Duodenal mucosa (tissue), 2 donors: ENCODE measurements around the gene PNRC1.

Experiments
- H3K27ac ChIP-seq: one replicate; pipeline ENCODE4 v1.7.0; 2013; ENCODE audit warnings: low read depth, low read length
- H3K27me3 ChIP-seq, 2 donors: one replicate each; pipeline ENCODE4 v1.7.0; 2013; ENCODE audit warnings: low read length in 2 of 2, control low read depth in 1 of 2; ENCODE audit not compliant: insufficient read depth in 2 of 2, control insufficient read depth in 1 of 2
- H3K36me3 ChIP-seq, 2 donors: one replicate each; pipeline ENCODE4 v1.7.0; 2013; ENCODE audit warnings: low read length in 2 of 2, control low read depth in 1 of 2; ENCODE audit not compliant: insufficient read depth in 2 of 2, control insufficient read depth in 1 of 2
- H3K4me1 ChIP-seq, 2 donors: one replicate each; pipeline ENCODE4 v1.7.0; 2013; ENCODE audit warnings: low read length in 2 of 2, control low read depth in 1 of 2; ENCODE audit not compliant: insufficient read depth in 2 of 2, control insufficient read depth in 1 of 2
- H3K4me3 ChIP-seq, 2 donors: one replicate each; pipeline ENCODE4 v1.7.0; 2013; ENCODE audit warnings: low read length in 2 of 2, low read depth in 1 of 2
- H3K9ac ChIP-seq, 2 donors: one replicate each; pipeline ENCODE4 v1.7.0; 2013; ENCODE audit warnings: low read length in 2 of 2, low read depth in 1 of 2
- H3K9me3 ChIP-seq, 2 donors: one replicate each; pipeline ENCODE4 v1.7.0; 2013; ENCODE audit warnings: low read length in 2 of 2, control low read depth in 1 of 2; ENCODE audit not compliant: control insufficient read depth in 1 of 2

Gene PNRC1

DNA sequence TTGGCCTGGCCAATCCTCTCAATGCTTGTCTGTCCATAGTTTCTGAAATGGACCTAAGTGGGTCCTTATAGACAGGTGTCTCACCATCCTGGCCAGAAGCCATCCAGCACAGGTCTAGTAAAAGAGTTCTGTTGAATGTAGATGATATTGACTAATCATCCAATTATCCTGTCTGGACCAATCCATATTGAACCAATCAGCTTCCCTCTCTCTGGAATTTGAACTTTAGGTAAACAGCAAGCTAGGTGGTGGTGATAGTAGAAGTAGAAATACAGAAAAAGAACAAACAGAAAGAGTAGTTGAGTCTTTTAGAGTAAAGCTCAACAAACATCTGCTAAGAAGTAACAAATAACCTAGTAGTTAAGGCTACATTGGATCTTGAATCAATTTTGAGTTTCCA is 9.5 kb upstream of the PNRC1 start:
- H3K4me1 ChIP-seq, result peaks cover 0 to 13% of the 10 kb centered on the region in 2 donors
- no peaks in the 10 kb centered on the region for H3K9me3 ChIP-seq
- H3K27me3 ChIP-seq, result no peaks in the 10 kb centered on the region
- H3K27ac ChIP-seq, result no peak overlapping the region
- no peaks in the 10 kb centered on the region for H3K36me3 ChIP-seq
- H3K4me3 ChIP-seq, result no peak overlapping the region
- H3K9ac ChIP-seq, result no peak overlapping the region

DNA sequence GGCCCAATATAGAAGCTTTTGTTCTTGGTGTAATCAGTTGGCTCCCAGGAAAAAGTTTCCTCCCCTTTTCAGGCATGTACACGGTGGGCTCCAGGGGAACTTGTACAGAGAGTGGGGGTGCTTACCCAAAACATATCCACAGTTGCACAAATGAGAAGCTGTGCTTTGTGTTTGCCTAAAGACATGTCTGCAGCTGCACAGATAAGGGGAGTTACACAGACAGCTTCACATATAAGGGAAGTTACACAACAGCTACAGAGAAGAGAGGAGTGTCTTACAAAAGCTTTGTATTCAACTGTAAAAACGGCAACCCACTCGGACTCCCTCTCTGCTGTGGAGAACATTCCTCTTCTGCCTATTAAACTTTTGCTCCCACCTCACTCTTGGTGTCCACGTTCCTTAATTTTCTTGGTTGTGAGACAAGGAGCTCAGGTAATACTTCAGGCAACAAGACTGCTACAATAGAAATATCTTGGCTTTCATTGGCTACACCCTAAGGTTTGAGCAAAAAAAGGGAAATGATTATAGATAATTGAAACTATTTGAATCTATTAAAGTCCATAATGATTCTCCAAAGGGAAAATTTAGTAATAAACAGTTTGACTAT is 7.4 kb upstream of the PNRC1 start:
- H3K9me3 ChIP-seq, result no peaks in the 10 kb centered on the region
- no peaks in the 10 kb centered on the region for H3K36me3 ChIP-seq
- H3K9ac ChIP-seq, result no peak overlapping the region
- no peaks in the 10 kb centered on the region for H3K27me3 ChIP-seq
- H3K4me3 ChIP-seq, result no peak overlapping the region
- H3K27ac ChIP-seq, result no peak overlapping the region
- peaks cover 0 to 8% of the 10 kb centered on the region in 2 donors for H3K4me1 ChIP-seq

DNA sequence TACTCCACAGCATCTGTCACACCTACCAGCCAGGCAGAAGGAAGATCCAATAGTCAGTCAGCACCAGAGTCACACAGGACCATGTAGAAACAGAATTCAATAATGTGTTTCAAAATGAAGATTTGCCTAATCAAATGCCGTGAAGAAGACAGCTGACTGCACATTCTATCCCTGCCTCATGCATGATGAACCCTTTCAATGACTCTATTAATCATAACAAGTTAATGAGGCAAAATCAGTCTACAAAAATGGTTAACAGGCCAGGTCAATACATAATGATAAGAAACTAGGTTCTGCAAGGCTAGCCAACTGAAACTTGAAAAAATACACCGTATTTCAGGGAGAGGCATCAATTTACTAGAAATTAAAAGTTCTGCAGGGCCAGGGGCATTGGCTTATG is 6.7 kb upstream of the PNRC1 start:
- Histone ChIP-seq H3K4me1 (peaks cover 3 to 8% of the 10 kb centered on the region in 2 donors), H3K9ac (no peak overlapping the region), H3K4me3 (no peak overlapping the region), H3K27ac (no peak overlapping the region), H3K36me3 (no peaks in the 10 kb centered on the region), H3K9me3 (no peaks in the 10 kb centered on the region), H3K27me3 (no peaks in the 10 kb centered on the region)

DNA sequence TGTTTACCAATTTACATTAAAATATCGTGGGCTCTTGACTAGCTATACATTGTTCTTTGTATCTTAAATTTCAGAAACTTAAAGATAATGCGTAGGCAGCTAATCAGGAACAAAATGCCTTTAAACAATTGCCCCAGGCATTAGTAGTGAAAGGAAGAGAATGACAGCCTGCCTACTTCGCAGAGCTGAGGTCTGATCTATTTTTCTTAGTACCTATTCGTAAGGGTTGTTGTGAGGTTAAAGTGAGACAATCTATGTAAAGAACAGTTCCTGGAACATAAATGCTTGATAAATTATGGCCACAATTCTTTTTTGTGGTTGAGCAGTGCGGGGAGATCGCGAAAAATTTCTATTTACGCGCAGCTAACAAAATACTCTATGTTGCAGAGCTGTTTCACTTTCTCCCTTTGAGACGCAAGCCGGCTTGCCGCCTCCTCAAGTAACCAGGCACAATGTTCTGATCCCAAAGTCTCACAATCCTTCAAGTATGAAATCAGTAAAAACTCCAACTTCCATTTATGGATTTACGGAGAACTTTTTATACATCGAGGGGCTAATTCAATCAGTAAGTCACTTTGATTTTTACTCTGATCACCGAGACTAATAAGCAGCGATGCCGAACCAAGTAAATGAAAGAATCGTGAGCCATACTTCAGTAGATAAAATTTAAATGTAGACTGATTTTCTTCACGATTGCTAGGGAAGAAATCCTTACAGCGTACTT is 878 bp upstream of the PNRC1 start:
- Histone ChIP-seq H3K27me3 (no peaks in the 10 kb centered on the region), H3K4me1 (peaks cover 8% of the 10 kb centered on the region in 2 donors), H3K36me3 (peaks cover 8 to 9% of the 10 kb centered on the region in 2 donors), H3K9me3 (no peaks in the 10 kb centered on the region), H3K27ac (peak overlapping the region; percentile 86), H3K4me3 (peak overlapping the region; percentile 87 to 92), H3K9ac (peak overlapping the region; percentile 95 to 99)

DNA sequence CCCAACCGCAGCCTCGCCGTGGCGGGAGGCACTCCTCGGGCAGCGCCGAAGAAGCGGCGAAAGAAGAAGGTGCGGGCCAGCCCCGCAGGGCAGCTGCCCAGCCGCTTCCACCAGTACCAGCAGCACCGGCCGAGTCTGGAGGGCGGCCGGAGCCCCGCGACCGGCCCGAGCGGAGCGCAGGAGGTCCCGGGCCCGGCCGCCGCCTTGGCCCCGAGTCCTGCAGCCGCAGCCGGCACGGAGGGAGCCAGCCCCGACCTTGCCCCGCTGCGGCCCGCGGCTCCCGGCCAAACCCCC is 525 bp downstream of the PNRC1 start:
- H3K27ac ChIP-seq, result peak overlapping the region; percentile 100
- H3K9me3 ChIP-seq, result no peaks in the 10 kb centered on the region
- peaks cover 8 to 16% of the 10 kb centered on the region in 2 donors for H3K4me1 ChIP-seq
- H3K9ac ChIP-seq, result peak overlapping the region; percentile 92 to 99
- peak overlapping the region; percentile 87 to 92 for H3K4me3 ChIP-seq
- H3K36me3 ChIP-seq, result peaks cover 19 to 21% of the 10 kb centered on the region in 2 donors
- no peaks in the 10 kb centered on the region for H3K27me3 ChIP-seq

DNA sequence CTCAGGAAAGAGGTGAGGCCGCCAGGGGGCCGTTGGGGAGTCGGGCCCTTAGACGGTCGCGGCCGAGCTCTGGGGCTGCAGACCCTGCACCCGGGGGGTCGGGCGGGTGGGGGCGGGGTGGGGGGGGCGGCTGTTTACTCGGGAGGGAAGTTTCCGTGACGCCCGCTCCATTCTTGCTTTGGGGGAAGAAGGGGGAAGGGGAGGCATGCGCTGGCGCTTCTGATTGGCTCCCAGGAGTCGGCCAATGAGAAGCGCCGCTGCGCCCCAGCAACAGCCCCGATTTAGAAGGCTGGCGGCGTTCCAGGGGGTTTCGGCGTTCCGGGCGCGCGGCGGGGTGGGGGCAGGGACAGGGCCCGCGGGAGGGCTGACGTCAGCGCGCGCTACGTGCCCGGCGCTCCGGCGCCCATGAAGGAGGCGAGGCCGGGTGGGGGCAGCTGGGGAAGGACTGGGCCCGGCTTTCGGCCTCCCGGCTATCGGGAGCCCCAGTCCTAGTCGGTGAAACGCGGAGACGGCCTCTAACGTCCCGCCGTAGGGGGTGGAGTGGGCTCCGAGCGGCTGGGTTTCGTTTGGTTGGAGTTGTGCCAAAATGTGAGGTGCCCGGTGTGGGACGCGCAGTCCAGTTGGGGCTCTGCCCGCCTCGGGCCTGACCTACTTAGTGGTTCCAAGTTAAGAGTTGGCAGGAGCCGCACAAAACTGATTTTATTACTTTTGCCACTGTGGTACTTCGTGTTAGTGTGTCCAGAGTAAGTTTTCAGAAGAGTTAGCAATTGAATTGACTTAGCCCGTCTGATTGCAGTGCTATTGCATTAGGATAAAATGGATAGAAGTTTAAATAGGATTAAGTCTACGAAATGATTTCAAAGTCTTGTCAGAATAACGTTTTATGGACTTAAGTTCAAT is 1.1 kb downstream of the PNRC1 start:
- Histone ChIP-seq H3K9ac (peak overlapping the region; percentile 97 to 100), H3K27ac (peak overlapping the region; percentile 100), H3K27me3 (no peaks in the 10 kb centered on the region), H3K4me1 (peaks cover 8 to 16% of the 10 kb centered on the region in 2 donors), H3K4me3 (peak overlapping the region; percentile 92 to 99), H3K36me3 (peaks cover 19 to 21% of the 10 kb centered on the region in 2 donors), H3K9me3 (no peaks in the 10 kb centered on the region)

DNA sequence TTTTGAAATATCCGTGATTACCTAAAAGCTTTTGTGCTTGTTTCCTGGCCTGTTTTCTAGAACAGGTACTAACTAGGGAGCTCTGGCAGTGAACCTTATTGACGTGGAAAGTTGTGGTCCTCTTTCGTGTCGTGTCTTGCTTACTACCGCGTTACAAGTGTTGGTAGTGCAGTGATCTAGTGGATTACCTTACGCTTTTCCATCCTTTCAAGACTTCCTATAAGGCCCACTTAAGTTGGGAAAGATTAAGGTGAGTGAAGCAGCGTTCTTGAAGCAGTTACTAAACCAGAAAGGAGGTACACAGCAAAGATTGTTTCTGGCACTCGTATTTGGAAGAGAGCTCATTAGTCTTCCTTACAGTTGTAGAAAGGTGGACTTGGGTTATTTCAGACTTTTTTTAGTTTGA is 1.9 kb downstream of the PNRC1 start:
- Histone ChIP-seq H3K9me3 (no peaks in the 10 kb centered on the region), H3K9ac (peak overlapping the region; percentile 97 to 100), H3K36me3 (peaks cover 19 to 21% of the 10 kb centered on the region in 2 donors), H3K4me3 (peak overlapping the region; percentile 92 to 99), H3K27ac (peak overlapping the region; percentile 97), H3K27me3 (no peaks in the 10 kb centered on the region), H3K4me1 (peaks cover 8 to 16% of the 10 kb centered on the region in 2 donors)

DNA sequence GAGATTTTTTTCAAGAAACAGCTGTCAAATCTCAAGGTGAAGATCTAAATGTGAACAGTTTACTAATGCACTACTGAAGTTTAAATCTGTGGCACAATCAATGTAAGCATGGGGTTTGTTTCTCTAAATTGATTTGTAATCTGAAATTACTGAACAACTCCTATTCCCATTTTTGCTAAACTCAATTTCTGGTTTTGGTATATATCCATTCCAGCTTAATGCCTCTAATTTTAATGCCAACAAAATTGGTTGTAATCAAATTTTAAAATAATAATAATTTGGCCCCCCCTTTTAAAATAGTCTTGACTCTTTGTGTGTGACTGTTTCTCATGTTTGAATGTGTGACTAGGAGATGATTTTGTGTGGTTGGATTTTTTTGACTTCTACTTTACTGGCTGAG is 4.0 kb downstream of the PNRC1 start:
- Histone ChIP-seq H3K27ac (no peak overlapping the region), H3K36me3 (peaks cover 19 to 21% of the 10 kb centered on the region in 2 donors), H3K4me3 (no peak overlapping the region), H3K9ac (no peak overlapping the region), H3K9me3 (no peaks in the 10 kb centered on the region), H3K27me3 (no peaks in the 10 kb centered on the region), H3K4me1 (peaks cover 5 to 16% of the 10 kb centered on the region in 2 donors)

DNA sequence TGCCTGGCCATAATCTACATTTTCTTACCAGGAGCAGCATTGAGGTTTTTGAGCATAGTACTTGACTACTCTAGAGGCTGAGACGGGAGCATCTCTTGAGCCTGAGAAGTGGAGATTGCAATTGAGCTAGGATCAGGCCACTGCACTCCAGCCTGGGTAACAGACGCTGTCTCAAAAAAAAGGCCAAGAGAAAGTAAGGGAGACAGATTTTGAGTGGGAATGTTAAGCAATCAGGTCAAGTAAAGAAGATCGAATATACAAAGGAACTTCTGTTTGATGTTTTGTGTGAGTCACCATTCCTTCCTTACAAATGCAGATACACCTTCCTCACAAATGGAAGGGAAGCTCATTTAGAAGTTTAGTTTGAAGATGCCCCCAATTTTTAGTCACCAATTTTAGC is 4.4 kb downstream of the PNRC1 start:
- Histone ChIP-seq H3K36me3 (peaks cover 19 to 21% of the 10 kb centered on the region in 2 donors), H3K9ac (no peak overlapping the region), H3K4me3 (no peak overlapping the region), H3K9me3 (no peaks in the 10 kb centered on the region), H3K27me3 (no peaks in the 10 kb centered on the region), H3K4me1 (peaks cover 5 to 16% of the 10 kb centered on the region in 2 donors), H3K27ac (no peak overlapping the region)
